Measurements from ENCODE around the gene C16orf82.
"Not testable (repeated sequence)": the region's sequence is repeated elsewhere in the genome, so short reads cannot be mapped to it uniquely, and the experiment has no call there.

Gene C16orf82

GRCh38 chr16:27085182-27085581 lies 18.5 kb downstream of the C16orf82 start:
- H3K36me3 ChIP-seq (ENCODE audit: control insufficient read depth, insufficient read depth, low read length) = no peaks in the 10 kb centered on the region
- H3K27ac ChIP-seq (ENCODE audit: insufficient read depth, low read depth, low read length, poor library complexity, severe bottlenecking) = no peak overlapping the region
- H3K4me1 ChIP-seq (ENCODE audit: control insufficient read depth, insufficient read depth, low read length) = peaks cover 8% of the 10 kb centered on the region
- 83% methylated on average over 6 of the region's 6 CpGs for WGBS, 2 experiments
- no peaks in the 10 kb centered on the region for H3K27me3 ChIP-seq (ENCODE audit: control insufficient read depth, insufficient read depth, low read length, poor library complexity, severe bottlenecking)
- no peaks in the 10 kb centered on the region for H3K9me3 ChIP-seq (ENCODE audit: control insufficient read depth, low read length)
- no peak overlapping the region for H3K4me3 ChIP-seq (ENCODE audit: insufficient read depth, low read depth, low read length)

GRCh38 chr16:27086031-27086430 lies 19.3 kb downstream of the C16orf82 start:
- WGBS, 2 experiments = 87 to 98% methylated on average over 9 of the region's 9 CpGs
- H3K4me1 ChIP-seq (ENCODE audit: control insufficient read depth, insufficient read depth, low read length); H3K36me3 ChIP-seq (ENCODE audit: control insufficient read depth, insufficient read depth, low read length); H3K27me3 ChIP-seq (ENCODE audit: control insufficient read depth, insufficient read depth, low read length, poor library complexity, severe bottlenecking); H3K27ac ChIP-seq (ENCODE audit: insufficient read depth, low read depth, low read length, poor library complexity, severe bottlenecking); H3K4me3 ChIP-seq (ENCODE audit: insufficient read depth, low read depth, low read length); H3K9me3 ChIP-seq (ENCODE audit: control insufficient read depth, low read length): not testable (repeated sequence)

GRCh38 chr16:27088216-27088615 lies 21.5 kb downstream of the C16orf82 start:
- H3K4me1 ChIP-seq (ENCODE audit: control insufficient read depth, insufficient read depth, low read length) = peaks cover 8% of the 10 kb centered on the region
- WGBS, 2 experiments = 73 to 75% methylated on average over 5 of the region's 5 CpGs
- H3K27ac ChIP-seq (ENCODE audit: insufficient read depth, low read depth, low read length, poor library complexity, severe bottlenecking) = no peak overlapping the region
- H3K27me3 ChIP-seq (ENCODE audit: control insufficient read depth, insufficient read depth, low read length, poor library complexity, severe bottlenecking) = no peaks in the 10 kb centered on the region
- H3K9me3 ChIP-seq (ENCODE audit: control insufficient read depth, low read length) = no peaks in the 10 kb centered on the region
- no peak overlapping the region for H3K4me3 ChIP-seq (ENCODE audit: insufficient read depth, low read depth, low read length)
- H3K36me3 ChIP-seq (ENCODE audit: control insufficient read depth, insufficient read depth, low read length) = no peaks in the 10 kb centered on the region

GRCh38 chr16:27096375-27096774 lies 29.6 kb downstream of the C16orf82 start:
- Histone ChIP-seq H3K27me3 (ENCODE audit: control insufficient read depth, insufficient read depth, low read length, poor library complexity, severe bottlenecking) (no peaks in the 10 kb centered on the region), H3K27ac (ENCODE audit: insufficient read depth, low read depth, low read length, poor library complexity, severe bottlenecking) (no peak overlapping the region), H3K4me3 (ENCODE audit: insufficient read depth, low read depth, low read length) (no peak overlapping the region), H3K4me1 (ENCODE audit: control insufficient read depth, insufficient read depth, low read length) (no peaks in the 10 kb centered on the region), H3K36me3 (ENCODE audit: control insufficient read depth, insufficient read depth, low read length) (no peaks in the 10 kb centered on the region), H3K9me3 (ENCODE audit: control insufficient read depth, low read length) (no peaks in the 10 kb centered on the region)
- WGBS, 2 experiments = 87 to 95% methylated on average over 2 of the region's 2 CpGs

- 80 to 81% methylated on average over 6 of the region's 6 CpGs for WGBS, 2 experiments
- Histone ChIP-seq H3K36me3 (ENCODE audit: control insufficient read depth, insufficient read depth, low read length) (no peaks in the 10 kb centered on the region), H3K9me3 (ENCODE audit: control insufficient read depth, low read length) (no peaks in the 10 kb centered on the region), H3K27ac (ENCODE audit: insufficient read depth, low read depth, low read length, poor library complexity, severe bottlenecking) (no peak overlapping the region), H3K4me1 (ENCODE audit: control insufficient read depth, insufficient read depth, low read length) (no peaks in the 10 kb centered on the region), H3K27me3 (ENCODE audit: control insufficient read depth, insufficient read depth, low read length, poor library complexity, severe bottlenecking) (no peaks in the 10 kb centered on the region), H3K4me3 (ENCODE audit: insufficient read depth, low read depth, low read length) (no peak overlapping the region)
Measured at GRCh38 chr16:27097800-27098230, 31.1 kb downstream of the C16orf82 start.

GRCh38 chr16:27098366-27099049 lies 31.8 kb downstream of the C16orf82 start:
- no peaks in the 10 kb centered on the region for H3K36me3 ChIP-seq (ENCODE audit: control insufficient read depth, insufficient read depth, low read length)
- no peaks in the 10 kb centered on the region for H3K9me3 ChIP-seq (ENCODE audit: control insufficient read depth, low read length)
- H3K27me3 ChIP-seq (ENCODE audit: control insufficient read depth, insufficient read depth, low read length, poor library complexity, severe bottlenecking) = no peaks in the 10 kb centered on the region
- no peak overlapping the region for H3K27ac ChIP-seq (ENCODE audit: insufficient read depth, low read depth, low read length, poor library complexity, severe bottlenecking)
- 97 to 100% methylated on average over 3 of the region's 3 CpGs for WGBS, 2 experiments
- H3K4me1 ChIP-seq (ENCODE audit: control insufficient read depth, insufficient read depth, low read length) = no peaks in the 10 kb centered on the region
- no peak overlapping the region for H3K4me3 ChIP-seq (ENCODE audit: insufficient read depth, low read depth, low read length)

GRCh38 chr16:27102701-27103575 lies 36.2 kb downstream of the C16orf82 start:
- H3K4me3 ChIP-seq (ENCODE audit: insufficient read depth, low read depth, low read length) = no peak overlapping the region
- no peaks in the 10 kb centered on the region for H3K9me3 ChIP-seq (ENCODE audit: control insufficient read depth, low read length)
- H3K4me1 ChIP-seq (ENCODE audit: control insufficient read depth, insufficient read depth, low read length) = no peaks in the 10 kb centered on the region
- H3K27me3 ChIP-seq (ENCODE audit: control insufficient read depth, insufficient read depth, low read length, poor library complexity, severe bottlenecking) = no peaks in the 10 kb centered on the region
- no peaks in the 10 kb centered on the region for H3K36me3 ChIP-seq (ENCODE audit: control insufficient read depth, insufficient read depth, low read length)
- no peak overlapping the region for H3K27ac ChIP-seq (ENCODE audit: insufficient read depth, low read depth, low read length, poor library complexity, severe bottlenecking)
- 90 to 91% methylated on average over 11 of the region's 11 CpGs for WGBS, 2 experiments

GRCh38 chr16:27103954-27104353 lies 37.2 kb downstream of the C16orf82 start:
- Histone ChIP-seq H3K27me3 (ENCODE audit: control insufficient read depth, insufficient read depth, low read length, poor library complexity, severe bottlenecking) (peaks cover under 1% of the 10 kb centered on the region), H3K36me3 (ENCODE audit: control insufficient read depth, insufficient read depth, low read length) (no peaks in the 10 kb centered on the region), H3K4me1 (ENCODE audit: control insufficient read depth, insufficient read depth, low read length) (no peaks in the 10 kb centered on the region), H3K4me3 (ENCODE audit: insufficient read depth, low read depth, low read length) (no peak overlapping the region), H3K27ac (ENCODE audit: insufficient read depth, low read depth, low read length, poor library complexity, severe bottlenecking) (no peak overlapping the region), H3K9me3 (ENCODE audit: control insufficient read depth, low read length) (no peaks in the 10 kb centered on the region)
- WGBS, 2 experiments = 88 to 95% methylated on average over 1 of the region's 1 CpG

GRCh38 chr16:27106305-27106704 lies 39.6 kb downstream of the C16orf82 start:
- Histone ChIP-seq H3K36me3 (ENCODE audit: control insufficient read depth, insufficient read depth, low read length) (no peaks in the 10 kb centered on the region), H3K27ac (ENCODE audit: insufficient read depth, low read depth, low read length, poor library complexity, severe bottlenecking) (no peak overlapping the region)
- WGBS, 2 experiments = 91 to 94% methylated on average over 6 of the region's 6 CpGs

GRCh38 chr16:27107185-27107592 lies 40.5 kb downstream of the C16orf82 start:
- H3K27me3 ChIP-seq (ENCODE audit: control insufficient read depth, insufficient read depth, low read length, poor library complexity, severe bottlenecking) = peaks cover 5% of the 10 kb centered on the region
- H3K27ac ChIP-seq (ENCODE audit: insufficient read depth, low read depth, low read length, poor library complexity, severe bottlenecking) = no peak overlapping the region
- peaks cover 5% of the 10 kb centered on the region for H3K4me1 ChIP-seq (ENCODE audit: control insufficient read depth, insufficient read depth, low read length)
- H3K36me3 ChIP-seq (ENCODE audit: control insufficient read depth, insufficient read depth, low read length) = no peaks in the 10 kb centered on the region
- no peak overlapping the region for H3K4me3 ChIP-seq (ENCODE audit: insufficient read depth, low read depth, low read length)
- WGBS, 2 experiments = 74 to 78% methylated on average over 7 of the region's 7 CpGs
- H3K9me3 ChIP-seq (ENCODE audit: control insufficient read depth, low read length) = no peaks in the 10 kb centered on the region

More at GRCh38 chr16:27106305-27106704, 39.6 kb downstream of the C16orf82 start:
- Histone ChIP-seq H3K9me3 (ENCODE audit: control insufficient read depth, low read length) (no peaks in the 10 kb centered on the region), H3K4me3 (ENCODE audit: insufficient read depth, low read depth, low read length) (no peak overlapping the region), H3K4me1 (ENCODE audit: control insufficient read depth, insufficient read depth, low read length) (peaks cover 5% of the 10 kb centered on the region), H3K27me3 (ENCODE audit: control insufficient read depth, insufficient read depth, low read length, poor library complexity, severe bottlenecking) (peaks cover 5% of the 10 kb centered on the region)

All from ectodermal cell (in vitro differentiated cells).